NCI-H82 treated with DMSO at 0.1 percent for 48 hours (cell line): ENCODE measurements around the gene BTN2A1.

ENCODE experiments used
- DNase-seq: peaks from one replicate; lab custom pipeline; 2025; ENCODE audit not compliant: unreplicated experiment; lab: John Stamatoyannopoulos, UW

The BTN2A1 gene

GRCh38 chr6:26464416-26465131 lies 6.8 kb downstream of the BTN2A1 start:
- no peak for DNase-seq

- no peak for DNase-seq
Measured at GRCh38 chr6:26465776-26466175, 8.0 kb downstream of the BTN2A1 start.

- no peak for DNase-seq
Measured at GRCh38 chr6:26468829-26469228, 11.1 kb downstream of the BTN2A1 start.

DNA sequence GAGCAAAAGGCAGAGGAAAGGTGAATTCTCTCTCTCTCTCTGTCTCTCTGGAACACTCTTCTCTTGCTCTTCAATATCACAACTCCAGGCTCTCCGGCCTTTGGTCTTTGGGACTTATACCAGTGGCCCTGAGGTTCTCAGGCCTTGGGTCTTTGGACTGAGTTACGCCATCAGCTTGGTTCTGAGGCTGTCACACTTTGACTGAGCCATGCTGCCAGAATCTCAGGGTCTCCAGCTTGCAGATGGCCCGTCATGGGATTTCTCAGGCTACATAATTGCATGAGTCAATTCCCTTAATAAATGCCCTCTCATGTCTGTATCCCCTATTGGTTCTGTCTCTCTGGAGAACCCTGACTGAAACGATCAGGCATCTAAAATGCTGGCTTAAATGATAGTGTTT lies 12.9 kb downstream of the BTN2A1 start:
- no peak for DNase-seq

- DNase-seq = no peak
Measured at GRCh38 chr6:26471970-26472369, 14.2 kb downstream of the BTN2A1 start.

DNA sequence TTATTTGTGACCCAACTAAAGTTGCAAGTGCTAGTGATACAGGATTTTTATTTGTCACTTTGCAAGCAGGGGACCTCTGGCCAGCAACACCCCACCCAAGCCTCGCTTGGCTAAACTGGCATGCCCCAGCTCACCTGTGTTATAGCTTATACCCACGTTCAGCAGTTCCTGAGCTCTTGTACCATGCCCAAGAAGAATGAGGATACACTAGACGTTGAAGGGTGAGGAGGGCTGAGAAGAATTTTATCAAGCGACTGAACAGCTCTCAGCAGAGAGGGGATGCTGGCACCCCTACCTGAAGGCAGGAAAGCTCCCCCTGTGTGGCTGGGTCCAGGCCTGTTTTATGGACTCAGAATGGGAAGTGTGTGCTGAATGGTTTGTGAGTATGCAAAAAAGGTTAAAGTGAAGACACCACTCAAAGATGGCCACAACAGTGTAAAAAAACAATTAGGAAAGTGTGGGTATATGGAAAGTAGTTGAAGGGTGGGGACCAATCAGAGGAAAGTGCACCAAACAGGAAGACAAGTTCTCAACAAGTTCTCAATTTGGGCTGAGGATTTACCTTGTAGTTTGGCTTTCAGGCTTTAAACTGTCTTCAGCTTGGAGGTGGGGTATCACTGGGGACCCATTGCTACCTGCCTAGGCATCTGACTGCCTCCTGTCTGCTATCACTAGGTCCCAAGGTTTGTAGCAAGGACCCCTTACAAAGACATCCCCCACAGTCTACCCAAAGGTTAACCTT lies 15.0 kb downstream of the BTN2A1 start:
- DNase-seq = no peak

DNA sequence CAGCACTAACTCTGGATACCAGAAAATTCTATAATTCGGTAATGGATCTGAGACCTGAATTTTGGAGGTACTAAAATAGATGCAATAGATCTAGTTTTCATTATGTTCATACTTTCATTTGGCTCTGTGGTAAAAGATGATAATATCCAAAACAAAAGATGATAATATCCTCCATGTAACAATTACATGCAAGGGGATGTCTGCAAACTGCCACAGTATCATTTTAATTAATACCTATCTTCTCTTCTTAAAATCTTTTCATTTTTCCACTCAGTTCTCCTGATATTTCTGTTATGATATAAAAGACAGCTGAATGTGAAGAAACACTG lies 15.6 kb downstream of the BTN2A1 start:
- no peak for DNase-seq

- DNase-seq = peak; percentile 88
Measured at GRCh38 chr6:26473758-26474438, 16.1 kb downstream of the BTN2A1 start.

- DNase-seq = peak; percentile 32
Measured at GRCh38 chr6:26474439-26474881, 16.7 kb downstream of the BTN2A1 start.

- no peak for DNase-seq
Measured at GRCh38 chr6:26475823-26476729, 18.3 kb downstream of the BTN2A1 start.

- DNase-seq = no peak
Measured at GRCh38 chr6:26476896-26477295, 19.1 kb downstream of the BTN2A1 start.

DNA sequence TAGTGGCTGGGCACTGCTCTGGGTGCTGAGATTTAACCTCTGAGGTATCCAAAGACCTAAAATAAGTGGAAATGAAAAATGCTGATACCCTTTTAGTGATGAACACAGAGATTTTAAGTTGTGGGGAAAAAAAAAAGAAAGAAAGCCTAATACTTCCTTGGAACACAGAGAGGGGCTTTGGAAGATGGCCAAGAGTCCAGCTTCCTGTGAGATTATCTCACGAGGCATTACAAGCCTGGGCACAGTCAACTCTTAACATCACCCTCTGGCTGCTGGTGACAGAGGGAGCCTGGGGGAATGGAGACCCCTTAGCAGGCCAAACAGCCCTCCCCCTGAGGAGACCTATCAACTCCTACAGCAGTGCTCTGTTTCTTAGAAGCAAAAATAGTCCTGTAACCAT lies 19.7 kb downstream of the BTN2A1 start:
- no peak for DNase-seq

DNA sequence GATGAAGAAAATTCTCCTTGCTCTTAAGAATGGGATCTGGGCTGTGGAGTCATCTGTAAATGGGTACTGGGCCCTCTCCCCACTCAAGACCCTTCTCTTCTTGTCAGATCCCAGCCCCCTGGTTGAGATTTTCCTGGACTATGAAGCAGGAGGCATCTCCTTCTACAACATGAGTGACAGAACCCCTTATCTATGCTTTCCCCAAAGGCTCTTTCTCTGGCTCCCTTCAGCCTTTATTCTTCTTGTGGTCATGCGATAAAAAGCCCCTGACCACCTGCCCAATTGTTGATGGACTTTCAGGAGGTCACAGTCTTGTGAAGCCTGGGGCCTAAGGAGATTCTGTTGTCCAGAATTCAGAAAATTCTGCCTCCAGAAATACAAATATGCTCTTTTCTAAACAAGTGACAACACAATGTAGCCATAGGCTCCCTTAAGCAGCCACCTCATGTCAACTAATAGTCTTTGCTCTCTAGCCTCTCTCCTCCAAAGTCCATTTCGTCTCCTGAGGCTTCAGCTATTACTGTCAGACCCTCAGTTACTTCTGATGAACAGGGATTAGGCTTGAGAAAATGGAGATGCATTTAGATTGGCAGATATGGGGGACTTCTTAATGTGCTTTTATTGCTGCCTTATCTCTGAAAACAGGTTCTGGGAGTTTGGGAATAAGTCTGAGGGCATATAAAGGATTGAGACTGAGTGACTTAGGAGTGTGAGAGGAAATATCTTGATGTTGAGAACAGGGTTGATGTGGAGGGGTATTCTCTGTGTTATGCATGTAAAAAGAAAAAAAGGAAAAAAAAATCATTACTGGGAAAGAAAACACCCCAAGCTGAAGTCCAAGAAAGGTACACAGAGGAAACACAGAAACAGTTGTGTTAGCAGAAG lies 20.6 kb downstream of the BTN2A1 start:
- no peak for DNase-seq

DNA sequence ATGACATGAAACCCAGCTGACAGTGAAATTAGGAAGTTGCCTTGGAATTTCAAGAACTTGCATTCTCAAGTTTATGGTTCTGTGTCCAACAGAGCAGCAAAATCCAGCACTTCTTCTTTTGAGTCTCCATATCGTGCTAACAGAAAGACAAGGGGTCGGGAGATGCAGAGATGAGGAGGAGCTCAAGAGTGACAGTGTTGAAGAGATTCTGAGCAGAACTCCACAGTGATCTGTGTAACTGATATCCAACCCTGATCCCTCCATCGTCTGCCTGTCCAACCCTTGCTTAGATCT lies 21.2 kb downstream of the BTN2A1 start:
- DNase-seq = no peak

- DNase-seq = no peak
Measured at GRCh38 chr6:26482338-26482737, 24.6 kb downstream of the BTN2A1 start.

GRCh38 chr6:26483727-26484126 lies 26.0 kb downstream of the BTN2A1 start:
- no peak for DNase-seq

DNA sequence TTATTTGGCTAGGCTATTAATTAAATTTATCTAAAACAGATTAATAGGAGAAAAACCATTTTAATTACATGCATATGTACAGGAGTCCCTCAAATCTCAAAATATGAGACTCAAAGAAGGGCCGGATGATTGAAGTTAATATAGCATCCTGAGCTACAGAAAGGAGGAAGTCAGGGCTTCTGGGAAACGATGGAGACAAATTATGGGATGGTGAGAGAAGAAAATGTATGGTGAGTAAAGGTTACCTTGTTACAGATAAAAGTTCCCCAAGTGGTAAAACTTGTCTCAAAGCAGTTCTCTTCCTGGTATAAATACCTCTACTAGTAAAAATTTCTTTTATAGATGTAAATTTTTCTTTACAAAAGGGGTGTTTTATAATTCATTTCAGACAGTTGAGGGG lies 26.4 kb downstream of the BTN2A1 start:
- DNase-seq = no peak

DNA sequence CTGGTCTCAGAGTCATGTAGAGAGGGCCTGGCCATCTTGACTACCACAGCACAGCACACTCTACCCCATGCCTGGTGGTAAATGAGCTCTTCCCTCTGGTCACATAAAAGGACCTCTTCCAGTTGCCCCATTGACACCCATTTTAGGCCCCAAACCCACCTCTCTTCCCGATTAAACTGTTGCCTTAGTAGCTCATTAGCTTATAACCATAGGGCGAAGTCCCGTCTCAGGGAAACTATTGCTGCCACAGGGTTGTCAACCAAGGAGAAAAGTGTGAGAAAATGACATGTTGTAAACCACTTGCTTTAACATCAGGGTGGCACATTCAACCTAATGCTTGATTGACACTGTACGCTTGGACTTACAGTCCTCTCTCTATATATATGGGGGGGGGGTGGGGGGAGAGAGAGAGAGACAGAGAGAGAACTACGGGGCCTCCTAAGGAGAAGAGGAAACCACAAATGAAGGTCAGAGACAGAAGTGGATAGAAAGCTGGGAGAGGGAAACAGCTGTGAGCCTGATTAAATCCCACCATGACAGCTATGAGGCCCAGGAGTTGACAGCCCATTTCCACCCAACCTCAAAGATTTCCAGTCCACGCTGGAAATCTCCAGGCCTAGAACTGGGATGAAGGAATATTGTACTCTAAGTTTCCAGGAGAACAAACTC lies 27.5 kb downstream of the BTN2A1 start:
- no peak for DNase-seq

GRCh38 chr6:26486358-26486757 lies 28.6 kb downstream of the BTN2A1 start:
- DNase-seq = no peak

GRCh38 chr6:26487466-26487865 lies 29.7 kb downstream of the BTN2A1 start:
- no peak for DNase-seq
